GM19099 (cell line): ENCODE results near the gene YIF1A.

Experiments used
- POLR2A ChIP-seq: IDR thresholded peaks from 3 replicates; pipeline ENCODE4 v1.6.1; 2011; ENCODE audit warnings: low read depth; ENCODE audit not compliant: insufficient read length; ENCODE audit errors: extremely low read depth

YIF1A gene

DNA sequence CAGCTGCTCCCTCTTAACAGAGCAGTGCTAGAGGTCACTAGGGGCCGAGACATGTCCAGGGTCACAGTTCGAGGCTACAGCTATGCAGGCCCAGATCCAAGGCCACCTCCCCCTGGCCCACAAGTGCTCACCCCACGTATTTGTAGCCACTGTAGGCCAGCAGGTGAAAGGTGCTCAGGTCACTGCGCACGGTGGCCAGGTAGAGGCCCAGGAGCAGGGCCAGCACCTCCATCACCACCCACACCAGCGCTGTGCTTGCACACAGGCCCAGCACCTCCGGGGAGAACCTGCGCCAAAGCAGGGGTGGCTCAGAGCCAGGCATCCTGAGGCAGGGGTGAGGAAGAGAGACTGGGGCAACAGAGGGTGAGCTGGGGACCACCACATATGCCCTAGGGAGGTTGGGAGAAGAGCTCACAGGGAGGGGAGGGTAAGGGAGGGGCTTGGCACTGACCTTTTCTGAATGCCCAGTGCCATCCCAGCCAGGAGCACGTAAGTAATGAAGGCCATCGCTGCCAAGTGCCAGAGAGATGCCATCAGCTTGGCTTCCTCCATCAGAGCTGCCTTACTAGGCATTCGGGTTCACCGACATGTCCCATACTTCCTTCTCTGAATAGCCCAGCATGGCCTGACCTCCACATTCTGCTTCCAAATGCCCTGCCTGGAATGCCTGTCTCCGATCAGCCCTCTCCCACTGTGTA lies 3.5 kb downstream of the YIF1A start:
- TF ChIP-seq POLR2A: no peak

- no peak for TF ChIP-seq POLR2A
These were observed 4.3 kb downstream of the YIF1A start for GRCh38 chr11:66284526-66285078.

DNA sequence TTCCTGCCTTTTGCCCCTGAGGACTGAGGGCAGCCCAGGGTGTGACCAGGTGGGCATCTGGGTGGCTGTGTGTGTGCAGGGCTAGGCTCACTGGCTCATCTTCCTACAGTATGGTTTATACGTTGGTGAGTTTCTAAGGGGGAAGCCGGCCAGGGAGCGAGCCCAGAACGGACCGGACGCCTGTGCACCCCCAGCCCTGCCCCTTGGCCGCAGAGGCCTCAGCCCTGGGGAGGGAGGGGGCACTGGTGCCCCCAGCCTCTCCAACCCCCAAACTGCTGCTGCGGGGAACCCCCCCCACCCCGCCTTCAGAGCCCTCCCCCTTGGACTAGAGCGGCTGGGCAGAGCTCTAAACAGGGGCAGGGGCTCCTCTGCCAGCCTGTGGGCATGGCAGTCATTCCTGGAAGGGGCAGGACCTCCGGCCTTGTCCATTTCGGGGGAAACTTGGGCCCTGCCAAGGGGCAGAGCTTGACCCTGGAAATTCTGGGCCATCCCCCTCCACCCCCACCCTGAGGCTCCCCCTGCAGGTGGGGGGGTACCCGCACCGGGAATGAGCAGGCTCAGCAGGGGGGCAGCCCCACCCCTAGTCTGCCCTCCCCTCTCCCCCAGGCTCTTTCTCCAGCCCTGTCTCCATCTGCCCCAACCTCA lies 5.4 kb downstream of the YIF1A start:
- TF ChIP-seq POLR2A: no peak

GRCh38 chr11:66282468-66283455 lies 6.2 kb downstream of the YIF1A start:
- TF ChIP-seq POLR2A: no peak

DNA sequence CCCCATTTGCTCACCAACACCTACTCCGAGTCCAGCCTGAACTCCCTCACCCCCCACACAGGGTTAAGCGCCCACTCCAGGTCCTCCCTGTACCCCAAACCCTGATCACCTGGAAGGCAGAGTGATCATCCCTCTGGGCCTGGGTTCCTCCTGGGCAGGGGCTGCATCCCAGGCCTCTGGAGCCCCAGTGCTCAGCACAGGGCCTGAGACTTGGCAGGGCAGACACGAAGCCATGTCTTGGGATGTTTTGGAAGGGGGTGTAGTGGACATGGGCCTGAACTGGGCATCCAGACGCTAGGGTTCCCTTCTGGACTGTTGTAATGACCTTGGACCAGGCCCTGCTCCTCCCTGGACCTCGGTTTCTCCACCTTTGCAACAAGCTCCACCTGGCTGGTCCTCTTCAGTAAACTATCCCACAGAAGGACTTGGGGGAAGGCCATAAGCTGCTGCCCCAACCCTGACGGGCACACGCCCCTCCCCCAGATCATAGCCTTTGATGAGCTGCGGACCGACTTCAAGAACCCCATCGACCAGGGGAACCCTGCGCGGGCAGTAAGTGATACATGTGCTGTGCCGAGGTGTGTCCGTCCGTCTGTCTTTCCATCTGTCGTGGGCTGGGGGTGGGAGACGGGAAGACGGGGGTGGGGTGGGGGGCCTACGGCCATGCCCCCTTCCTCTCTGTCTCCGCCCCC lies 7.0 kb downstream of the YIF1A start:
- no peak for TF ChIP-seq POLR2A

- no peak for TF ChIP-seq POLR2A
These were observed 7.9 kb downstream of the YIF1A start for GRCh38 chr11:66281001-66281400.

DNA sequence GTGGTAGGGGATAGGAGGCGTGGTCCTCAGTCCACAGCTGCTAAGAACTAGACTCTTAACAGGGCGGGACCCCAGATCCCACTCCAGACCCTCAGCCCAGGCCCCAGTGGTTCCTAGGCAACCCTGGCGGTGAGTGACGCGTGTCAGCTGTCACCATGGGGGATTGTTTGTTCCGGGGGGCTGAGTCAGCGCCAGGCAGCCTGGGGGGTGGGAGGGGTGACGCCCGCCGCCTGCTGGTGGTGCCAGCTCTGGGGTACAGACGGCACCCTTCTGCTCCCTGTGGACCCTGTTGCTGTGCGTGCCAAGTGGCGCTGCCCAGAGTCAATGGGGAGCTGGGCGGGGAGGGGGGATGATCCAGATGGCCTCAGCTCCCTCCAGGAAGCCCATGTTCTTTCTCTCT lies 8.5 kb downstream of the YIF1A start:
- no peak for TF ChIP-seq POLR2A

- TF ChIP-seq POLR2A: no peak
These were observed 9.7 kb downstream of the YIF1A start for GRCh38 chr11:66279092-66279734.

GRCh38 chr11:66278363-66279091 lies 10.4 kb downstream of the YIF1A start:
- TF ChIP-seq POLR2A: no peak

GRCh38 chr11:66277471-66278362 lies 11.2 kb downstream of the YIF1A start, which contains the start of gene CNIH2:
CNIH2 (plus strand) TSS chr11:66278175; CDS start chr11:66278457, 282 bp downstream.
- TF ChIP-seq POLR2A: no peak

- no peak for TF ChIP-seq POLR2A
These were observed 12.8 kb downstream of the YIF1A start for GRCh38 chr11:66275984-66276612.

DNA sequence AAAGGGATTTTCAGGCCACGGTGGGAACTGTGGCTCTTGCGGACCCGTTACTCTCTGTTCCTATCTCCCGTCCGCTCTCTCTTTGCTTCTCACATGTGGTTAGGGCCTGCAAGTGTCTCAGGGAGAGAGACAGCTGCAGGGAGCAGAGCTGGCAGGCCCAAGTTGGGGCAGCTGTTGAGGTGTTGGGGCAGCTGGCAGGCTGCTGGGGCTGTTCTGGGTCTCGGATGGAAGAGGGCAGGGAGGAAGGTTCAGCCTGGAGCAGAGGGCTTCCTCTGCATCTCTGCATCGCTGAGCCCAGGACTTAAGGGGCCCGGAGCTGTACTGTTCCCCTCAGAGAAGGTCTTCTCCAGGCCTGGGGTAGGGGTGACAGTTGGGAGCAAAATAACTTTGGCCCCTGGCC lies 13.5 kb downstream of the YIF1A start:
- no peak for TF ChIP-seq POLR2A
